Upper lobe of left lung (tissue), 4 donors: ENCODE results near the gene NR2C2AP.

ENCODE experiments used
- POLR2A ChIP-seq, 4 donors: fragments of 450-650 bp; IDR thresholded peaks; one replicate each; pipeline ENCODE4 v1.5.1; 2016 to 2017; ENCODE audit warnings: antibody characterized with exemption in 4 of 4, mild to moderate bottlenecking in 2 of 4
- POLR2AphosphoS5 ChIP-seq, 2 donors: sonication (generic); formaldehyde crosslinking; IDR thresholded peaks; one replicate each; pipeline ENCODE4 v1.5.1; 2017; ENCODE audit warnings: antibody characterized with exemption in 2 of 2
- TF ChIP-seq, protein P1 (sequence below), 6 experiments: fragments of 450-650 bp in 4 of 6; fragments of 200-600 bp in 2 of 6; sonication (generic) in 2 of 6; IDR thresholded peaks; one replicate each; pipeline ENCODE4 v1.5.1; 2016 to 2019; ENCODE audit warnings: antibody characterized with exemption in 6 of 6

DNA sequence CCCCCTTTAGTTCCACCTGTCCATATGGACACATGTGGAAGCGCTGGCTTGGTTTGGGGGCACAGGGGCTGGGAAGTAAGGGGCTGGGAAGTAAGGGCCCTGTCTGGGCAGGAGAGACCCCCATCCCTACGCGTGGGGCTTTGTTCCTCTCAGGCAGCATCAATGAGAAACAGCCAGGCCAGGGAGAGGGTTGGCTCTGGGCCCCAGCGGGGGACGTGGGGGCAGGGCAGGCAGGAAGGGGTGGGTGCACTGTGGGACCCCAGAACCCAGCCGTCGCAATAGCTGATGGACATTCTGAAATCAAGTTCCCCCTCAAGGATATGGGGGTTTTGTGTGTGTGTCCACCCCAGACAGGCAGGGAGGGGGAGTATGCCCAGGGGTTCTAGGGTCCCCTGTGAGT, 9.7 kb upstream of the NR2C2AP start:
- TF ChIP-seq, protein P1, sequence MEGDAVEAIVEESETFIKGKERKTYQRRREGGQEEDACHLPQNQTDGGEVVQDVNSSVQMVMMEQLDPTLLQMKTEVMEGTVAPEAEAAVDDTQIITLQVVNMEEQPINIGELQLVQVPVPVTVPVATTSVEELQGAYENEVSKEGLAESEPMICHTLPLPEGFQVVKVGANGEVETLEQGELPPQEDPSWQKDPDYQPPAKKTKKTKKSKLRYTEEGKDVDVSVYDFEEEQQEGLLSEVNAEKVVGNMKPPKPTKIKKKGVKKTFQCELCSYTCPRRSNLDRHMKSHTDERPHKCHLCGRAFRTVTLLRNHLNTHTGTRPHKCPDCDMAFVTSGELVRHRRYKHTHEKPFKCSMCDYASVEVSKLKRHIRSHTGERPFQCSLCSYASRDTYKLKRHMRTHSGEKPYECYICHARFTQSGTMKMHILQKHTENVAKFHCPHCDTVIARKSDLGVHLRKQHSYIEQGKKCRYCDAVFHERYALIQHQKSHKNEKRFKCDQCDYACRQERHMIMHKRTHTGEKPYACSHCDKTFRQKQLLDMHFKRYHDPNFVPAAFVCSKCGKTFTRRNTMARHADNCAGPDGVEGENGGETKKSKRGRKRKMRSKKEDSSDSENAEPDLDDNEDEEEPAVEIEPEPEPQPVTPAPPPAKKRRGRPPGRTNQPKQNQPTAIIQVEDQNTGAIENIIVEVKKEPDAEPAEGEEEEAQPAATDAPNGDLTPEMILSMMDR (IDR thresholded peaks at IDR 0.05): no peak
- no peak for TF ChIP-seq POLR2A (IDR thresholded peaks at IDR 0.05)
- no peak for TF ChIP-seq POLR2AphosphoS5 (IDR thresholded peaks at IDR 0.05)
